Activated CD8-positive, alpha-beta memory T cell treated with anti-CD3 and anti-CD28 coated beads for 48 hours (primary cell): Measurements from ENCODE around the gene SCYL1.
"Not testable (repeated sequence)": the region's sequence is repeated elsewhere in the genome, so short reads cannot be mapped to it uniquely, and the experiment has no call there.

ENCODE experiments used
- DNase-seq, 3 experiments: peaks; one replicate each; pipeline ENCODE4 v3.0.0-alpha.2; 2020; ENCODE audit warnings: low read depth in 2 of 3, low spot score in 2 of 3

SCYL1 gene

GRCh38 chr11:65504674-65505465 lies 20.0 kb upstream of the SCYL1 start:
- DNase-seq = no peak

- no peak for DNase-seq
These were observed 19.2 kb upstream of the SCYL1 start for GRCh38 chr11:65505466-65506289.

GRCh38 chr11:65506290-65506771 lies 18.6 kb upstream of the SCYL1 start:
- DNase-seq = no peak

- no peak for DNase-seq
These were observed 17.9 kb upstream of the SCYL1 start for GRCh38 chr11:65506772-65507505.

- not testable (repeated sequence) for DNase-seq
These were observed 12.6 kb upstream of the SCYL1 start for GRCh38 chr11:65512311-65512710.

- DNase-seq = no peak
These were observed 8.5 kb upstream of the SCYL1 start for GRCh38 chr11:65516135-65516968.

GRCh38 chr11:65518941-65519549 lies 5.8 kb upstream of the SCYL1 start:
- DNase-seq = not testable (repeated sequence)

- DNase-seq = not testable (repeated sequence)
These were observed 2.9 kb upstream of the SCYL1 start for GRCh38 chr11:65521777-65522521.

GRCh38 chr11:65522718-65523630 lies 1.9 kb upstream of the SCYL1 start:
- not testable (repeated sequence) for DNase-seq

- not testable (repeated sequence) for DNase-seq
These were observed 1.3 kb upstream of the SCYL1 start for GRCh38 chr11:65523631-65523968.

- no peak for DNase-seq
These were observed 706 bp upstream of the SCYL1 start for GRCh38 chr11:65524014-65524740.

- DNase-seq = no peak
These were observed 930 bp downstream of the SCYL1 start for GRCh38 chr11:65525546-65526480.

- DNase-seq = no peak
These were observed 1.9 kb downstream of the SCYL1 start for GRCh38 chr11:65526744-65527143.

GRCh38 chr11:65528819-65529350 lies 4.0 kb downstream of the SCYL1 start:
- DNase-seq = no peak

GRCh38 chr11:65529475-65530156 lies 4.7 kb downstream of the SCYL1 start:
- no peak for DNase-seq

- DNase-seq = no peak
These were observed 5.2 kb downstream of the SCYL1 start for GRCh38 chr11:65530157-65530496.
